A673 (cell line): ENCODE measurements around the gene WWC1. TPM values are rescaled to one million over a fixed set of nuclear protein-coding genes. Genes with fewer than 3 reads are reported as not detected.

Experiments used
- BruUV-seq: library from RNA; stranded (reverse); fragments of 400-500 nt; replicated peaks from 2 replicates; lab custom pipeline; 2021; lab: Mats Ljungman, UMichigan
- CTCF ChIA-PET: fragments of 300-600 bp; sonication (Branson Sonifier 250); formaldehyde crosslinking; loops from one replicate; lab custom pipeline; 2022; ENCODE audit warnings: antibody characterized with exemption; lab: Charles Lee
- POLR2A ChIA-PET: fragments of 300-600 bp; sonication (Branson Sonifier 250); formaldehyde crosslinking; loops from one replicate; lab custom pipeline; 2022; ENCODE audit warnings: antibody characterized with exemption; ENCODE audit not compliant: low non-redundant PET; lab: Charles Lee
- DNase-seq: peaks from one replicate; pipeline ENCODE4 v3.0.0-alpha.2; 2015; ENCODE audit warnings: low spot score
- H3K27ac ChIP-seq: fragments of 200-600 bp; sonication (generic); 2 replicates; pipeline ENCODE4 v1.5.1; 2016; ENCODE audit warnings: mixed run types, low read depth, mild to moderate bottlenecking, mixed read lengths, antibody characterized with exemption, low read length; ENCODE audit not compliant: poor library complexity, severe bottlenecking
- H3K27me3 ChIP-seq: fragments of 200-600 bp; sonication (generic); replicated peaks from 2 replicates; pipeline ENCODE4 v1.6.1; 2017; ENCODE audit warnings: mixed run types, low read depth, mild to moderate bottlenecking, mixed read lengths, antibody characterized with exemption, low read length; ENCODE audit not compliant: insufficient read depth, poor library complexity
- H3K36me3 ChIP-seq: fragments of 200-600 bp; sonication (generic); 2 replicates; pipeline ENCODE4 v1.6.1; 2016; ENCODE audit warnings: mixed run types, mild to moderate bottlenecking, mixed read lengths, antibody characterized with exemption, low read length; ENCODE audit not compliant: insufficient read depth, poor library complexity, severe bottlenecking
- H3K4me1 ChIP-seq: fragments of 200-600 bp; sonication (generic); 2 replicates; pipeline ENCODE4 v1.6.1; 2017; ENCODE audit warnings: mixed run types, mild to moderate bottlenecking, mixed read lengths, antibody characterized with exemption, low read length; ENCODE audit not compliant: insufficient read depth, poor library complexity, severe bottlenecking
- H3K4me3 ChIP-seq: fragments of 200-600 bp; sonication (generic); 2 replicates; pipeline ENCODE4 v1.5.1; 2016; ENCODE audit warnings: low read depth, mixed run types, mild to moderate bottlenecking, mixed read lengths, low read length; ENCODE audit not compliant: poor library complexity, severe bottlenecking
- H3K9me3 ChIP-seq: fragments of 200-600 bp; sonication (generic); 2 replicates; pipeline ENCODE4 v1.6.1; 2016; ENCODE audit warnings: mixed run types, low read depth, mild to moderate bottlenecking, mixed read lengths, antibody characterized with exemption, low read length; ENCODE audit not compliant: poor library complexity, severe bottlenecking
- EZH2 ChIP-seq: fragments of 200-600 bp; sonication (generic); IDR thresholded peaks from 2 replicates; pipeline ENCODE4 v1.6.1; 2017; ENCODE audit warnings: borderline replicate concordance, low read depth, mild to moderate bottlenecking, mixed read lengths, antibody characterized with exemption, low read length; ENCODE audit not compliant: poor library complexity, severe bottlenecking
- intact Hi-C: fragments of 100-400 bp; cut with micrococcal nuclease; formaldehyde crosslinking; loops from one replicate; pipeline ENCODE4 v1.10.0; 2022; ENCODE audit not compliant: unreplicated experiment
- total RNA-seq: library from RNA; stranded (reverse); gene quantifications from 2 replicates; pipeline ENCODE4 v1.2.3, GENCODE V29; 2021
- TF ChIP-seq, protein P1 (sequence below): fragments of 300-800, 200-600 bp; sonication (generic); conservative IDR thresholded peaks from 2 replicates; pipeline ENCODE4 v1.5.1; 2017; ENCODE audit warnings: low read depth, mild to moderate bottlenecking, antibody characterized with exemption, low read length, moderate library complexity, mixed read lengths

Gene WWC1
- total RNA-seq, 1 experiment from 2014 or later: 8.8 TPM

GRCh38 chr5:168319774-168320173 lies 28.3 kb downstream of the WWC1 start:
- H3K27ac ChIP-seq: no peak overlapping the region
- H3K36me3 ChIP-seq: no peaks in the 10 kb centered on the region
- intact Hi-C loops: no loop called here
- CTCF ChIA-PET: no interaction called here
- POLR2A ChIA-PET: no interaction called here
- DNase-seq: no peak
- TF ChIP-seq, protein P1, sequence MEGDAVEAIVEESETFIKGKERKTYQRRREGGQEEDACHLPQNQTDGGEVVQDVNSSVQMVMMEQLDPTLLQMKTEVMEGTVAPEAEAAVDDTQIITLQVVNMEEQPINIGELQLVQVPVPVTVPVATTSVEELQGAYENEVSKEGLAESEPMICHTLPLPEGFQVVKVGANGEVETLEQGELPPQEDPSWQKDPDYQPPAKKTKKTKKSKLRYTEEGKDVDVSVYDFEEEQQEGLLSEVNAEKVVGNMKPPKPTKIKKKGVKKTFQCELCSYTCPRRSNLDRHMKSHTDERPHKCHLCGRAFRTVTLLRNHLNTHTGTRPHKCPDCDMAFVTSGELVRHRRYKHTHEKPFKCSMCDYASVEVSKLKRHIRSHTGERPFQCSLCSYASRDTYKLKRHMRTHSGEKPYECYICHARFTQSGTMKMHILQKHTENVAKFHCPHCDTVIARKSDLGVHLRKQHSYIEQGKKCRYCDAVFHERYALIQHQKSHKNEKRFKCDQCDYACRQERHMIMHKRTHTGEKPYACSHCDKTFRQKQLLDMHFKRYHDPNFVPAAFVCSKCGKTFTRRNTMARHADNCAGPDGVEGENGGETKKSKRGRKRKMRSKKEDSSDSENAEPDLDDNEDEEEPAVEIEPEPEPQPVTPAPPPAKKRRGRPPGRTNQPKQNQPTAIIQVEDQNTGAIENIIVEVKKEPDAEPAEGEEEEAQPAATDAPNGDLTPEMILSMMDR: no peak
- no peak for TF ChIP-seq EZH2
- no peaks in the 10 kb centered on the region for H3K27me3 ChIP-seq
- no TSS peak for BruUV-seq
- H3K4me1 ChIP-seq: no peaks in the 10 kb centered on the region
- no peaks in the 10 kb centered on the region for H3K9me3 ChIP-seq
- H3K4me3 ChIP-seq: no peak overlapping the region

GRCh38 chr5:168320805-168321204 lies 29.4 kb downstream of the WWC1 start:
- Histone ChIP-seq H3K9me3 (no peaks in the 10 kb centered on the region), H3K36me3 (no peaks in the 10 kb centered on the region), H3K27ac (no peak overlapping the region), H3K27me3 (no peaks in the 10 kb centered on the region), H3K4me1 (no peaks in the 10 kb centered on the region), H3K4me3 (no peak overlapping the region)
- TF ChIP-seq, protein P1: no peak
- no peak for TF ChIP-seq EZH2
- ChIA-PET CTCF (no interaction called here), POLR2A (no interaction called here)
- BruUV-seq: no TSS peak
- intact Hi-C loops: no loop called here
- no peak for DNase-seq

GRCh38 chr5:168324859-168325630 lies 33.6 kb downstream of the WWC1 start:
- H3K9me3 ChIP-seq: no peaks in the 10 kb centered on the region
- H3K4me3 ChIP-seq: no peak overlapping the region
- H3K27me3 ChIP-seq: no peaks in the 10 kb centered on the region
- intact Hi-C loops: no loop called here
- ChIA-PET POLR2A (no interaction called here), CTCF (no interaction called here)
- no peaks in the 10 kb centered on the region for H3K4me1 ChIP-seq
- no TSS peak for BruUV-seq
- no peak for TF ChIP-seq EZH2
- TF ChIP-seq, protein P1: no peak
- H3K36me3 ChIP-seq: no peaks in the 10 kb centered on the region
- no peak for DNase-seq
- H3K27ac ChIP-seq: no peak overlapping the region
